Lower lobe of right lung (tissue), 2 donors: ENCODE data around the gene CDK17. TPM values are rescaled to one million over a fixed set of nuclear protein-coding genes. Genes with fewer than 3 reads are reported as not detected.

ENCODE experiments used
- ATAC-seq, 2 donors: fragments of 200-7000 bp; cut with Tn5 transposase; one replicate each; pipeline ENCODE4 v1.9.1; 2020 to 2022; ENCODE audit warnings: mild to moderate bottlenecking in 2 of 2, moderate library complexity in 2 of 2
- DNase-seq: peaks from one replicate; pipeline ENCODE4 v3.0.0-alpha.2; 2020
- H3K27ac ChIP-seq: fragments of 200-600 bp; one replicate; pipeline ENCODE4 v1.8.0; 2022
- H3K27me3 ChIP-seq: fragments of 200-600 bp; one replicate; pipeline ENCODE4 v1.8.0; 2022; ENCODE audit warnings: low read depth
- H3K36me3 ChIP-seq: fragments of 200-600 bp; one replicate; pipeline ENCODE4 v1.8.0; 2022; ENCODE audit warnings: mild to moderate bottlenecking
- H3K4me1 ChIP-seq: fragments of 200-600 bp; one replicate; pipeline ENCODE4 v1.8.0; 2022
- H3K4me3 ChIP-seq: fragments of 200-600 bp; one replicate; pipeline ENCODE4 v1.8.0; 2022; ENCODE audit warnings: mild to moderate bottlenecking
- H3K9me3 ChIP-seq: fragments of 200-600 bp; one replicate; pipeline ENCODE4 v1.8.0; 2022
- CTCF ChIP-seq: fragments of 200-600 bp; IDR thresholded peaks from one replicate; pipeline ENCODE4 v1.8.0; 2022; ENCODE audit warnings: antibody characterized with exemption, mild to moderate bottlenecking
- intact Hi-C: fragments of 100-400 bp; cut with DNase I; formaldehyde crosslinking; loops from one replicate; pipeline ENCODE4 v1.11.0; 2022
- total RNA-seq: library from RNA; stranded (reverse); fragmentation: NEBNext Ultra II Directional; extraction: Animal tissue kit (Norgen Biotek cat#: 25700); gene quantifications from one replicate; pipeline ENCODE4 v1.2.1, GENCODE V29; 2021
- donor health status: DM: no; HTN: yes; CAD: no; lungs with severe emphysema.

CDK17 gene
- total RNA-seq, 1 donor from 2014 or later: 41.7 TPM

GRCh38 chr12:96241431-96241830, 158.8 kb downstream of the CDK17 start:
- peak overlapping the region; percentile 80 for H3K27ac ChIP-seq
- H3K36me3 ChIP-seq: peaks cover 4% of the 10 kb centered on the region
- no peak for TF ChIP-seq CTCF
- no peak for ATAC-seq
- intact Hi-C loops: no loop called here
- H3K4me1 ChIP-seq: peaks cover 65% of the 10 kb centered on the region
- H3K9me3 ChIP-seq: no peaks in the 10 kb centered on the region
- DNase-seq: no peak
- H3K4me3 ChIP-seq: no peak overlapping the region
- H3K27me3 ChIP-seq: no peaks in the 10 kb centered on the region

- ATAC-seq: no peak
- H3K4me1 ChIP-seq: peaks cover 73% of the 10 kb centered on the region
Measured at GRCh38 chr12:96240656-96241055, 159.6 kb downstream of the CDK17 start.

GRCh38 chr12:96239711-96240635, 160.3 kb downstream of the CDK17 start:
- Histone ChIP-seq H3K27me3 (no peaks in the 10 kb centered on the region), H3K4me3 (no peak overlapping the region), H3K9me3 (no peaks in the 10 kb centered on the region), H3K4me1 (peaks cover 79% of the 10 kb centered on the region), H3K36me3 (no peaks in the 10 kb centered on the region), H3K27ac (peak overlapping the region; percentile 37)
- intact Hi-C loops: no loop called here
- TF ChIP-seq CTCF: no peak
- no peak for DNase-seq
- ATAC-seq: no peak

More at GRCh38 chr12:96240656-96241055, 159.6 kb downstream of the CDK17 start:
- no peaks in the 10 kb centered on the region for H3K27me3 ChIP-seq
- peak overlapping the region; percentile 37 for H3K27ac ChIP-seq
- TF ChIP-seq CTCF: no peak
- H3K4me3 ChIP-seq: no peak overlapping the region
- no peaks in the 10 kb centered on the region for H3K36me3 ChIP-seq
- intact Hi-C loops: no loop called here
- no peak for DNase-seq
- H3K9me3 ChIP-seq: no peaks in the 10 kb centered on the region

GRCh38 chr12:96238336-96239047, 161.7 kb downstream of the CDK17 start:
- TF ChIP-seq CTCF: no peak
- DNase-seq (no peak), ATAC-seq (no peak)
- H3K27me3 ChIP-seq: no peaks in the 10 kb centered on the region
- H3K4me1 ChIP-seq: peaks cover 94% of the 10 kb centered on the region
- intact Hi-C loops: no loop called here
- H3K27ac ChIP-seq: peak overlapping the region; percentile 63
- no peak overlapping the region for H3K4me3 ChIP-seq
- H3K36me3 ChIP-seq: no peaks in the 10 kb centered on the region
- no peaks in the 10 kb centered on the region for H3K9me3 ChIP-seq

GRCh38 chr12:96237465-96238077, 162.7 kb downstream of the CDK17 start:
- no peaks in the 10 kb centered on the region for H3K9me3 ChIP-seq
- no peak overlapping the region for H3K4me3 ChIP-seq
- H3K27me3 ChIP-seq: no peaks in the 10 kb centered on the region
- H3K4me1 ChIP-seq: peaks cover 89% of the 10 kb centered on the region
- H3K27ac ChIP-seq: peak overlapping the region; percentile 63
- no peaks in the 10 kb centered on the region for H3K36me3 ChIP-seq
- ATAC-seq: peak; percentile 13 to 25
- TF ChIP-seq CTCF: no peak
- DNase-seq: no peak
- intact Hi-C loops: no loop called here
